Karpas-422 (cell line): Measurements from ENCODE around the gene EYA2. TPM values are rescaled to one million over a fixed set of nuclear protein-coding genes. Genes with fewer than 3 reads are reported as not detected.

ENCODE experiments used
- DNase-seq: peaks from one replicate; pipeline ENCODE4 v3.0.0-alpha.2; 2015
- H2AFZ ChIP-seq: fragments of 200-600 bp; sonication (generic); 2 replicates; pipeline ENCODE4 v1.6.1; 2014; ENCODE audit warnings: antibody characterized with exemption, low read length, mixed read lengths
- H3K27ac ChIP-seq: fragments of 200-600 bp; sonication (generic); 2 replicates; pipeline ENCODE4 v1.5.1; 2014; ENCODE audit warnings: mild to moderate bottlenecking, low read length, moderate library complexity
- H3K27me3 ChIP-seq: fragments of 200-600 bp; sonication (generic); 2 replicates; pipeline ENCODE4 v1.6.1; 2014; ENCODE audit warnings: low read length, mixed read lengths
- H3K36me3 ChIP-seq: fragments of 200-600 bp; sonication (generic); 2 replicates; pipeline ENCODE4 v1.6.1; 2014; ENCODE audit warnings: low read length, mixed read lengths; ENCODE audit not compliant: insufficient read depth
- H3K4me1 ChIP-seq: fragments of 200-600 bp; sonication (generic); 2 replicates; pipeline ENCODE4 v1.6.1; 2014; ENCODE audit warnings: mild to moderate bottlenecking, low read length, mixed read lengths
- H3K4me2 ChIP-seq: fragments of 200-600 bp; sonication (generic); 2 replicates; pipeline ENCODE4 v1.6.1; 2014; ENCODE audit warnings: low read length, low read depth, mild to moderate bottlenecking; ENCODE audit not compliant: poor library complexity, severe bottlenecking
- H3K4me3 ChIP-seq: fragments of 200-600 bp; sonication (generic); 2 replicates; pipeline ENCODE4 v1.5.1; 2014; ENCODE audit warnings: mild to moderate bottlenecking, antibody characterized with exemption, low read length, mixed read lengths
- H3K79me2 ChIP-seq: fragments of 200-600 bp; sonication (generic); 2 replicates; pipeline ENCODE4 v1.6.1; 2014; ENCODE audit warnings: mild to moderate bottlenecking, low read length, mixed read lengths
- H3K9ac ChIP-seq: fragments of 200-600 bp; sonication (generic); 2 replicates; pipeline ENCODE4 v1.6.0; 2014; ENCODE audit warnings: low read length
- H3K9me2 ChIP-seq: fragments of 200-600 bp; sonication (generic), shearing (Covaris generic); replicated peaks from 2 replicates; pipeline ENCODE4 v1.6.0; 2014; ENCODE audit warnings: mild to moderate bottlenecking, low read length, moderate library complexity; ENCODE audit not compliant: insufficient read depth
- H3K9me3 ChIP-seq: fragments of 300-700, 200-600 bp; sonication (generic); 2 replicates; pipeline ENCODE4 v1.6.1; 2014; ENCODE audit warnings: low read length, mixed read lengths
- H4K20me1 ChIP-seq: fragments of 200-600 bp; sonication (generic); 2 replicates; pipeline ENCODE4 v1.6.1; 2014; ENCODE audit warnings: mild to moderate bottlenecking, antibody characterized with exemption, low read length, low read depth; ENCODE audit not compliant: insufficient read depth
- total RNA-seq: library from RNA; depleted of rRNA; stranded (reverse); fragments of >200 nt; shearing (Covaris generic); gene quantifications from 2 replicates; pipeline ENCODE4 v1.2.3, GENCODE V29; 2014; ENCODE audit warnings: low replicate concordance

Gene EYA2
- total RNA-seq, 1 experiment from 2014 or later: not detected

DNA sequence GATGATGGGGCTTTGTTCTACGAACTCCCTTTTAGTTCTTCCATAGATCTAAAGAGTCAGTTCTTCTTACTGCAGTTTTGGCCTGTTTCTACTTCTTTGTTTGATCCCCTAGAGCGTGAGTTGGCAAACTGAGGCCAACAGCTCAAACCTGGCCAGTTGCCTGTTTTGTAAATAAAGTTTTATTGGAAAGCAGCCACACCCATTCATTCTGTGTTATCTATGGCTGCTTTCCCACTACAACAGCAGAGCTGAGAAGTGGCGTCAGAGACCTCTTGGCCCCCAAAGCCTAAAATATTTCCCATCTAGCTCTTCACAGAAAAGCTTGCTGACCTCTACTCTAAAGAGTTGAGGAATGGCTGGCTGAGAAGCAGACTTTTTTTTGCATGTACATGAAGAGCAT lies 52.2 kb downstream of the EYA2 start:
- Histone ChIP-seq H3K9ac (no peak overlapping the region), H3K27me3 (no peaks in the 10 kb centered on the region), H2AFZ (no peak overlapping the region), H3K4me3 (no peak overlapping the region), H3K27ac (no peak overlapping the region), H4K20me1 (no peaks in the 10 kb centered on the region), H3K36me3 (no peaks in the 10 kb centered on the region), H3K9me2 (no peaks in the 10 kb centered on the region), H3K4me2 (no peak overlapping the region), H3K4me1 (no peaks in the 10 kb centered on the region), H3K79me2 (no peaks in the 10 kb centered on the region), H3K9me3 (no peaks in the 10 kb centered on the region)
- no peak for DNase-seq

DNA sequence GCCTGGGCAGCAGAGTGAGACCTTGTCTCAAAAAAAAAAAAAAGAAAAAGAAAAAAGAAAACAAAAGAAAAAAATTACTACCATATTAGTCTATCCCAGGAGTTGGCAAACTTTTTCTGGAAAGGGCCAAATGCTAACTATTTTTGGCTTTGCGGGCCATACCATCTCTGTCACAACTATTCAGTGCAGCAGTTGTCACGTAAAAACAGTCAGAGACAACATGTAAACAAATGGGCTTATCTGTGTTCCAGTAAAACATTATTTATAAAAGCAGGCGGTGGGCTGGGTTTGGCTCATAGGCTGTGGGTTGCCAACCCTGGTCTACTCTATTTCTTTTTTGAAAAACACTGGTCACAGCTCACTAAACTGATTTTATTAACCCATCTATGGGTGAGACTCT lies 53.4 kb downstream of the EYA2 start:
- H4K20me1 ChIP-seq: no peaks in the 10 kb centered on the region
- no peak overlapping the region for H3K4me3 ChIP-seq
- no peaks in the 10 kb centered on the region for H3K9me2 ChIP-seq
- no peak overlapping the region for H3K27ac ChIP-seq
- no peaks in the 10 kb centered on the region for H3K9me3 ChIP-seq
- H3K9ac ChIP-seq: no peak overlapping the region
- no peaks in the 10 kb centered on the region for H3K4me1 ChIP-seq
- H3K79me2 ChIP-seq: no peaks in the 10 kb centered on the region
- no peak for DNase-seq
- H3K27me3 ChIP-seq: no peaks in the 10 kb centered on the region
- H3K4me2 ChIP-seq: no peak overlapping the region
- H2AFZ ChIP-seq: no peak overlapping the region
- no peaks in the 10 kb centered on the region for H3K36me3 ChIP-seq

DNA sequence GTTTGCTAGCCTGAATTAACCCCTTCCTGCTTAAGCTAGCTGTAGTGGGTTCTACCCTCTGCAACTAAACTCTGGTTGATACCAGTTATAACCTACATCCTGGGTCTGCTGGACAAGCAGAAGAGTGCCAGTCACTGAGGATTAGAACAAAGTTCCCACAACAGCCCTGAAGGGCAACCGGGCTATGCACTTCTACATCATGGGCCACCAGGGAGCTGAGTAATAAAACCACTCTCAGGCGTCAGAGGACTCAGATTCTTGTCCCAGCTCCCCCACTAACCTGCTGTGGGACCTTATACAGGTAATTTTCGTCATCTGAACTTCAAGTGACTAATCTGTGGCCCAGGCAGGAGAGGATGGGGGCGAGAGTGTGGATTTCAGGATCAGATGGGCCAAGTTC lies 56.8 kb downstream of the EYA2 start:
- Histone ChIP-seq H3K9me3 (no peaks in the 10 kb centered on the region), H4K20me1 (no peaks in the 10 kb centered on the region), H3K27me3 (no peaks in the 10 kb centered on the region), H3K4me3 (no peak overlapping the region), H3K9me2 (no peaks in the 10 kb centered on the region), H3K9ac (no peak overlapping the region), H3K27ac (no peak overlapping the region), H2AFZ (no peak overlapping the region), H3K36me3 (no peaks in the 10 kb centered on the region), H3K4me2 (no peak overlapping the region), H3K4me1 (no peaks in the 10 kb centered on the region), H3K79me2 (no peaks in the 10 kb centered on the region)
- no peak for DNase-seq

DNA sequence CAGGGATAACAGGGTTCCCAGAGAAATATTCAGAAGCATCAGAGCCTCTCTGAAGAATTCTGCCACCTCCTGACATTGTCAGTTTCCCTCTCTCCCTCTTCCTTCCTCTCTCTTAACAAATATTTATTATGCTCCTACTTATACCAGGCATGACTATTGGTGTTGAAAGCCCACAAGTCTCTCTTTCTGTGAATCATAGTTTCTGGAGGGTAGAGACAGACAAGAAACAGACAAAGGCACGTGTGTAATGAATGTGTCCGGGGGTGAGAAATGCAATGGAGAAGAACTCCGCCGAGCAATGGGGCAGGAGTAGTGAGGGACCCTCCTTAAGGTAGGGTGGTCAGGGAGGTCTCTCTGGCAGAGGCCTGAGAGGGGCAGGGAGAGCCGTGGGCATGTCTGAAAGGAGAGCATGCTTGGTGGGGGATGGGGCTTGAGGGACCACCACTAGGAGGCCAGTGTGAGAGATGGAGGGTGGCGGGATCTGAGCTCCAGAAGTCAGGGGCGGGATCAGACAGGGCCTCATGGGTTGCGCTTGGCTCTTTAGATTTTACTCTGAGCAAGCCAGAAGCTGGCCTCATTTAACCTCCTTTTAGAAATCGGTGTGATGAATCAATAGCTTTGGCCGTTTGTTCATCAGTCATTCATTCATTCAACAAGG lies 57.3 kb downstream of the EYA2 start:
- Histone ChIP-seq H2AFZ (no peak overlapping the region), H3K4me3 (no peak overlapping the region), H3K79me2 (no peaks in the 10 kb centered on the region), H3K9me3 (no peaks in the 10 kb centered on the region), H3K4me1 (no peaks in the 10 kb centered on the region), H3K9ac (no peak overlapping the region), H3K27me3 (no peaks in the 10 kb centered on the region), H3K27ac (no peak overlapping the region), H3K36me3 (no peaks in the 10 kb centered on the region), H3K4me2 (no peak overlapping the region), H3K9me2 (no peaks in the 10 kb centered on the region), H4K20me1 (no peaks in the 10 kb centered on the region)
- DNase-seq: no peak

DNA sequence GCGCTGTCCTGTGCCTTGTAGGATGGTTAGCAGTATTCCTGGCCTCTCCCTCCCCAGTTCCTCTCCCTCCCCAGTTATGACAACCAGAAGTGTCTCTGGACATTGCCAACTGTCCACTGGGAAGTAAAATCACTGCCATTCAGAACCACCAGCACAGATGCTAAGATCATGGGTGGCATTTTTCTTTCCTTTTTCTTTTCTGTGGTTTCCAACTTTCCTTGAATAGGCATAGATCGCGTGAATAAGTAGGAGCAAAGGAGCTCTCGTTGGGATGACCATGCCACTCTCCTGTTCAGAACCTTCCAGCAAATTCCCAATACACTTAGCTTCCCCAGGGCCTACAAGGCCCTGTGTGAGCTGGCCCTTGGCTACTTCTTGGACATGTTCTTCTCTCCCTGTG lies 59.0 kb downstream of the EYA2 start:
- Histone ChIP-seq H3K36me3 (no peaks in the 10 kb centered on the region), H2AFZ (no peak overlapping the region), H3K9me3 (no peaks in the 10 kb centered on the region), H4K20me1 (no peaks in the 10 kb centered on the region), H3K27ac (no peak overlapping the region), H3K4me1 (no peaks in the 10 kb centered on the region), H3K4me2 (no peak overlapping the region), H3K9me2 (no peaks in the 10 kb centered on the region), H3K4me3 (no peak overlapping the region), H3K9ac (no peak overlapping the region), H3K79me2 (no peaks in the 10 kb centered on the region), H3K27me3 (no peaks in the 10 kb centered on the region)
- DNase-seq: no peak

DNA sequence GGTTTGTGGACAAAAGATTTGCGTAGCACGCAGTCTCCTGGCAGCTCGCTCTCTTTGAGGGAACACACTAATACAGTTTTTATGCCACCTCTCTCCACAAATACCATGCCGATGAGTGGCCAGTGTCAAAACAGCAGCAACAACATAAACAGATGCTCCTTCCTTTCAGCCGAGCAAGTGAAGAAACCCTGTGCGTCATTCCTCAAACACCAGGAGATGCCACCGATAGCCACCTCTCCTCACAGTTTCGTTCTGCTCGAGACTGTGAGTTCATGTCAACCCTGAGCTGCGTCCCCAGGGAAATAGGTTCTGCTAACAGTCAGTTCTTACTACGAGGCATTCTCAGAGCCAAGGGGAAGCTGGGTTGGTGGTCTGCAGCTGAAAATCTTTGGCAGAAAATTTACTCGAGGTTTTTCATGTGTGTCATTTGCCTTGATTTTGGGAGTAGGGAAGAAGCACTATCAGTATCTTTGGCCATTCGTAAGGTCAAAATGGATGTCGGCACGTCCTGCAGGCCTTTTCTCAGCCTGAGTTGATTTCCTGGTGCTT lies 59.9 kb downstream of the EYA2 start:
- Histone ChIP-seq H3K27ac (no peak overlapping the region), H3K9ac (no peak overlapping the region), H3K9me3 (no peaks in the 10 kb centered on the region), H3K4me2 (no peak overlapping the region), H3K79me2 (no peaks in the 10 kb centered on the region), H4K20me1 (no peaks in the 10 kb centered on the region), H3K9me2 (no peaks in the 10 kb centered on the region), H3K4me1 (no peaks in the 10 kb centered on the region), H3K36me3 (no peaks in the 10 kb centered on the region), H3K27me3 (no peaks in the 10 kb centered on the region), H3K4me3 (no peak overlapping the region), H2AFZ (no peak overlapping the region)
- no peak for DNase-seq

DNA sequence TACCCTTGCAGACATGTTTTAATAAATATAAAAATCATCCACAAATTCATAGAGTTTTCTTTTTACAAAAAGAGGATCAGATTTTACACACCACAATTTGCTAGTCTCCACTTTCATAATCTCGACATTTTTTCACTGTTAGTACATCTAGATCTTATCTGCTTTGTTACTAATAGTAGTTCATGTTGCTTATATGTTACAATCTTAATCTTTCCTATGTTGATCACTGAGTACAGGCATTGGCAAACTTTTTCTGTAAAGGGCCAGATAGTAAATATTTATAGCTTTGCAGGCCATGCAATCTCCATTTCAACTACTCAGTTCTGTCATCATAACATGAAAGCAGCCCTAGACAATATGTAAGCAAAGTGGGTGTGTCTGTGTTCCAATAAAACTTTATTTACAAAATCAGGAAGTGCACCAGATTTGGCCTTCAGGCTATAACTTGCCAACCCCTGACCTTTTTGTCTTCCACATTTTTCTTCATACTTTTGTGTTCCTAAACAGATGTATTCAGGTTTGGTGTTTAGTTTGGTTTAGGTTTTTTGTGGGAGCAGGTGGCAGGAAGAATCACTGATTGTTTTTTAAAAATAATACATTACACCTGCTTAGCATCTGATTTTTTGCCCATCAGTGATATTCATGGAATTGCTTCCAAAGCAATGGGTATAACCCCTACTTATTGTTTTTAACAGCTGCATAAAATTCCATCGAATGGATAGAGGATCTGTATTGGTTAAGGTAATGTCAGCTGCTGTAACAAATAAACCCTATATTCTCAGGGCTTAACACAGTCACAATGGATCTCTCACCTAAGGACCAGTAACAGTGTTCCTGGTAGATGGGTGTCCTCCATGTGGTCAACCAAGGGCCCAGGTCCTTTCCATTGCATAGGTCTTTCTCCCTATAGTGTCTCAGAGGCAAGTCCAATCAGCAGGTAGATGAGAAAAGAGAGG lies 61.2 kb downstream of the EYA2 start:
- H3K36me3 ChIP-seq: no peaks in the 10 kb centered on the region
- no peaks in the 10 kb centered on the region for H3K9me2 ChIP-seq
- no peaks in the 10 kb centered on the region for H3K9me3 ChIP-seq
- H3K27ac ChIP-seq: no peak overlapping the region
- H3K9ac ChIP-seq: no peak overlapping the region
- H2AFZ ChIP-seq: no peak overlapping the region
- H4K20me1 ChIP-seq: no peaks in the 10 kb centered on the region
- H3K4me1 ChIP-seq: no peaks in the 10 kb centered on the region
- no peaks in the 10 kb centered on the region for H3K79me2 ChIP-seq
- no peak for DNase-seq
- no peak overlapping the region for H3K4me2 ChIP-seq
- no peak overlapping the region for H3K4me3 ChIP-seq
- H3K27me3 ChIP-seq: no peaks in the 10 kb centered on the region

DNA sequence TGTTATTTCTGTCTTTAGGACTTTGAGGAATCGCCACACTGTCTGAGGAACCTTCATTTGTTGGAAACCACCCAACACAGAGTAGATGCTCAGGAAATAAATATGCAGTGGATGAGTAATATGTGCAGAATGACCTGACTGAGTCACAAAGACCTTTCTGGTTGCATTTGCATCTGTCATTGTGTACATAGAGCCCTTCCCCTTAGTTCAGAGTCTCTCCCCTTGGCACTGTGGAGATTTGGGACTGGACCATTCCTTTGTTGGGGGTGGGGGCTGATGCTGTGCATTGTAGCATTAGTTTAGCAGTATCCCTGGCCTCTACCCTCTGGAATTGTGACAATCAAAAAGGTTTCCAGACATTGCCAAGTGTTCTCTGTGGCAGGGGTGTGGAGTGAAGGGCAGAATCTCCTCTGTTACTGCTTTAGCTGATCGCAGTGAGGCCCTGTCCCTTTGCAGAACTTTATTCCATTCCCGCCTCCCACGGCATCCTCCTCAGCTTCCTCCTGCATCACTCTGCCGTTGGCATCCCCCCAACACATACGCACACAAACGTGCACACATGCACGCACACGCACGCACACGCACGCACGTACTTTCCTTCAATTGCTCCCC lies 64.5 kb downstream of the EYA2 start:
- no peak overlapping the region for H3K27ac ChIP-seq
- no peaks in the 10 kb centered on the region for H3K9me3 ChIP-seq
- no peak overlapping the region for H2AFZ ChIP-seq
- H3K4me2 ChIP-seq: no peak overlapping the region
- no peaks in the 10 kb centered on the region for H3K4me1 ChIP-seq
- no peaks in the 10 kb centered on the region for H3K9me2 ChIP-seq
- H4K20me1 ChIP-seq: no peaks in the 10 kb centered on the region
- DNase-seq: no peak
- H3K4me3 ChIP-seq: no peak overlapping the region
- no peaks in the 10 kb centered on the region for H3K36me3 ChIP-seq
- H3K9ac ChIP-seq: no peak overlapping the region
- H3K79me2 ChIP-seq: no peaks in the 10 kb centered on the region
- H3K27me3 ChIP-seq: no peaks in the 10 kb centered on the region
